HepG2 (cell line): ENCODE results near the gene TFAP2A. TPM values are rescaled to one million over a fixed set of nuclear protein-coding genes. Genes with fewer than 3 reads are reported as not detected.

ENCODE experiments used
- ATAC-seq: fragments of 200-7000 bp; cut with Tn5 transposase; 3 replicates; pipeline ENCODE4 v1.9.1; 2020; ENCODE audit warnings: mild to moderate bottlenecking, moderate library complexity
- BruUV-seq: library from RNA; stranded (reverse); fragments of 400-500 nt; replicated peaks from 2 replicates; lab custom pipeline; 2021; lab: Mats Ljungman, UMichigan
- CTCF ChIA-PET: fragments of 300-600 bp; formaldehyde crosslinking; extraction: SDS; loops from one replicate; lab custom pipeline; 2021; ENCODE audit warnings: low total read pairs, inconsistent platforms, low intra/inter-chr PET ratio; lab: Yijun Ruan, JAX
- POLR2A ChIA-PET: fragments of 350-600 bp; sonication (Branson Sonifier 250); formaldehyde crosslinking; loops from one replicate; lab custom pipeline; 2020; ENCODE audit warnings: antibody characterized with exemption, inconsistent platforms; lab: Yijun Ruan, JAX
- DNase-seq: peaks from one replicate; pipeline ENCODE4 v3.0.0-alpha.2; 2015; ENCODE audit warnings: low spot score
- FAIRE-seq: peaks from 3 replicates; lab custom pipeline; 2011; peaks lifted over from hg19 to GRCh38; lab: Jason Lieb, UNC
- H2AFZ ChIP-seq: one replicate; pipeline ENCODE4 v1.6.1; 2011; ENCODE audit warnings: low read length, inconsistent platforms
- H3K27ac ChIP-seq: fragments of 300-600 bp; 3 replicates; pipeline ENCODE4 v1.8.0; 2011; ENCODE audit warnings: mixed run types, mild to moderate bottlenecking, mixed read lengths, low read length, inconsistent platforms; ENCODE audit not compliant: insufficient read depth; ENCODE audit errors: extremely low read length
- H3K27me3 ChIP-seq, 2 experiments: fragments of 200-600 bp in 1 of 2; 2 replicates in 1 of 2; 3 replicates in 1 of 2; pipeline versions ENCODE4 v1.6.0 to v1.8.0; 2011; ENCODE audit warnings: low read length in 2 of 2, mild to moderate bottlenecking in 2 of 2, moderate library complexity in 2 of 2, inconsistent platforms in 1 of 2; ENCODE audit not compliant: insufficient read depth in 2 of 2, control insufficient read depth in 1 of 2
- H3K36me3 ChIP-seq, 2 experiments: fragments of 200-600 bp in 1 of 2; replicated peaks in 1 of 2; 2 replicates in 1 of 2; 3 replicates in 1 of 2; pipeline versions ENCODE4 v1.5.1 to v1.8.0; 2011; ENCODE audit warnings: low read length in 2 of 2, inconsistent platforms in 1 of 2; ENCODE audit not compliant: insufficient read depth in 2 of 2, control insufficient read depth in 1 of 2
- H3K4me1 ChIP-seq: 2 replicates; pipeline ENCODE4 v1.5.1; 2012; ENCODE audit warnings: low read length, inconsistent platforms; ENCODE audit not compliant: insufficient read depth
- H3K4me2 ChIP-seq: 2 replicates; pipeline ENCODE4 v1.6.0; 2011; ENCODE audit warnings: low read depth, low read length, inconsistent platforms
- H3K4me3 ChIP-seq, 3 experiments: fragments of 200-600 bp in 1 of 3; sonication (generic), shearing (Covaris generic) in 1 of 3; replicated peaks in 1 of 3; 2 replicates each; pipeline ENCODE4 v1.5.1; 2011 to 2016; ENCODE audit warnings: low read length in 3 of 3, inconsistent platforms in 2 of 3, low read depth in 2 of 3, mild to moderate bottlenecking in 2 of 3, control low read depth in 1 of 3, mixed read lengths in 1 of 3; ENCODE audit not compliant: insufficient read depth in 1 of 3
- H3K79me2 ChIP-seq: one replicate; pipeline ENCODE4 v1.6.1; 2011; ENCODE audit warnings: low read length, inconsistent platforms; ENCODE audit not compliant: insufficient read depth
- H3K9ac ChIP-seq: 2 replicates; pipeline ENCODE4 v1.6.0; 2011; ENCODE audit warnings: mild to moderate bottlenecking, low read depth, low read length, inconsistent platforms; ENCODE audit not compliant: insufficient read depth
- H3K9me3 ChIP-seq: 2 replicates; pipeline ENCODE4 v1.5.1; 2012; ENCODE audit warnings: mild to moderate bottlenecking, low read length
- H4K20me1 ChIP-seq: 2 replicates; pipeline ENCODE4 v1.6.0; 2011; ENCODE audit warnings: inconsistent platforms, mild to moderate bottlenecking, low read length, moderate library complexity; ENCODE audit not compliant: insufficient read depth
- CENPT ChIP-seq: sonication (generic); formaldehyde crosslinking; IDR thresholded peaks from 2 replicates; pipeline ENCODE4 v1.8.0; 2022; ENCODE audit warnings: low read depth, mild to moderate bottlenecking, moderate library complexity, missing genetic modification reagents
- STAG1 ChIP-seq: sonication (generic); formaldehyde crosslinking; IDR thresholded peaks from 2 replicates; pipeline ENCODE4 v1.4.0; 2020; ENCODE audit warnings: missing genetic modification reagents
- TEAD3 ChIP-seq: optimal IDR thresholded peaks from 2 replicates; pipeline ENCODE3; 2016; ENCODE audit warnings: borderline replicate concordance
- WGBS: methylation state at CpG from one replicate; pipeline ENCODE4 v1.1.6; 2017; ENCODE audit warnings: low lambda C conversion rate; 5-methylcytosine and 5-hydroxymethylcytosine counted together
- in situ Hi-C: cut with HindIII; loops from 2 replicates; pipeline ENCODE4 v1.10.0; 2017; ENCODE audit warnings: low pct_unique_long_range_greater_than_20kb; ENCODE audit not compliant: extremely low pct_ligation_motif_present
- intact Hi-C: fragments of 100-400 bp; cut with micrococcal nuclease; formaldehyde crosslinking; loops from one replicate; pipeline ENCODE4 v1.10.0; 2022; ENCODE audit not compliant: unreplicated experiment
- polyA plus RNA-seq, 8 experiments: library from polyadenylated mRNA; depleted of rRNA in 3 of 8; stranded (reverse) in 7 of 8; unstranded in 1 of 8; fragments of >200 nt; fragmentation: Illumina TruSeq in 4 of 8; extraction: Trizol in 4 of 8; gene quantifications; 2 replicates each; pipeline versions ENCODE4 v1.2.1 to v1.2.3, GENCODE V29; 2011 to 2016; ENCODE audit warnings: low read depth in 4 of 8, missing spikeins in 1 of 8, mixed read lengths in 1 of 8; ENCODE audit not compliant: insufficient read depth in 1 of 8
- total RNA-seq, 5 experiments: library from RNA; depleted of rRNA; stranded (reverse); fragments of >200 nt; fragmentation: Illumina TruSeq; extraction: Trizol; gene quantifications; 2 replicates each; pipeline ENCODE4 v1.2.3, GENCODE V29; 2016; ENCODE audit warnings: low read depth in 1 of 5
- TF ChIP-seq, protein P1 (sequence below): sonication (generic); formaldehyde crosslinking; IDR thresholded peaks from 2 replicates; pipeline ENCODE4 v1.5.0; 2020; ENCODE audit warnings: mild to moderate bottlenecking, missing genetic modification reagents, moderate library complexity
- TF ChIP-seq, protein P2 (sequence below): sonication (generic); formaldehyde crosslinking; IDR thresholded peaks from 2 replicates; pipeline ENCODE4 v1.8.0; 2022; ENCODE audit warnings: mild to moderate bottlenecking, missing genetic modification reagents, moderate library complexity
- TF ChIP-seq, protein P3 (sequence below): sonication (generic); formaldehyde crosslinking; IDR thresholded peaks from 2 replicates; pipeline ENCODE4 v1.5.1; 2020; ENCODE audit warnings: mild to moderate bottlenecking, missing genetic modification reagents, moderate library complexity

The TFAP2A gene
- total and polyA plus RNA-seq, 2 of the 13 experiments (the other 11 are each of a cell fraction or from before 2014, with no cell fraction given): not detected

DNA sequence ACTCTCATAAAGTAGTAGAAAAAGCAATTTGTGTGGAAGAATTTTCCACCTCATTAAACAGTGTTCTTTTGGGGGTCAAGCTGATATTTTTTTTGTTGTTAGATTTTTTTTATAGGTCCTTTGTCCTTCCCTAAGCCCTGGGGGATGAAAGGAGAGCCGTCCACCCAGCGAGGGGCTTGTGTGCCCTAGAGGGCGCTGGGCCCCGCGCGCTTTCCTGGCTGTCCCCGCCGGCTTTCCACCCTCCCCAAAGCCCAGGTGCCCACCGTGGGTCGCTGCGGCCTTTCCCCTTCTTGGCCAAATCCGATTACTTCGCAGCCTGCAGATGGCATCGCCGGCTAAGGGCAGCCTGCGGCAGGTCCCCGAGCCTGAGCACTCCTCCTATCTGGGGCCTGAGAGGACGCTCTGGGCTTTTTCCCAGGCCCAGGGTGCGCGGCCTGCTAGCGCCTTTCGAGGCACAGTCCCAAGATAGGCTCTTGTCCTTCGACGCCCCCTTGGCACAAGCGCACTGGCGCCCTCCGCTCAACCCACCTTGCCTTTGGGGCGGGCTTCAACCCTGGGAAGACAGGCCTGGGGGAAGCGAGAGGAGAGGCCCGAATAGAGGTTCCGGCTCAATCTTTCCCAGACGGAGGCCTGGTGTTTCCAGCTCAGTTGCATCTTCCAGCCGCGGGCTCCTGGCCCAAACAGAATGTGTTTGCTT is 33.6 kb downstream of the TFAP2A start:
- Histone ChIP-seq H3K9ac (no peak overlapping the region), H3K79me2 (no peaks in the 10 kb centered on the region), H3K4me3 (no peak overlapping the region), H3K9me3 (no peaks in the 10 kb centered on the region), H3K36me3 (no peaks in the 10 kb centered on the region), H3K27ac (no peak overlapping the region), H4K20me1 (no peaks in the 10 kb centered on the region; the same call in 1 of the 2 replicates), H2AFZ (no peak overlapping the region), H3K4me1 (peaks cover 9% of the 10 kb centered on the region; the same call in 1 of the 2 replicates), H3K27me3 (peaks cover 17 to 56% of the 10 kb centered on the region in 2 experiments), H3K4me2 (no peak overlapping the region)
- ChIA-PET CTCF (no interaction called here), POLR2A (no interaction called here)
- TF ChIP-seq, protein P1, sequence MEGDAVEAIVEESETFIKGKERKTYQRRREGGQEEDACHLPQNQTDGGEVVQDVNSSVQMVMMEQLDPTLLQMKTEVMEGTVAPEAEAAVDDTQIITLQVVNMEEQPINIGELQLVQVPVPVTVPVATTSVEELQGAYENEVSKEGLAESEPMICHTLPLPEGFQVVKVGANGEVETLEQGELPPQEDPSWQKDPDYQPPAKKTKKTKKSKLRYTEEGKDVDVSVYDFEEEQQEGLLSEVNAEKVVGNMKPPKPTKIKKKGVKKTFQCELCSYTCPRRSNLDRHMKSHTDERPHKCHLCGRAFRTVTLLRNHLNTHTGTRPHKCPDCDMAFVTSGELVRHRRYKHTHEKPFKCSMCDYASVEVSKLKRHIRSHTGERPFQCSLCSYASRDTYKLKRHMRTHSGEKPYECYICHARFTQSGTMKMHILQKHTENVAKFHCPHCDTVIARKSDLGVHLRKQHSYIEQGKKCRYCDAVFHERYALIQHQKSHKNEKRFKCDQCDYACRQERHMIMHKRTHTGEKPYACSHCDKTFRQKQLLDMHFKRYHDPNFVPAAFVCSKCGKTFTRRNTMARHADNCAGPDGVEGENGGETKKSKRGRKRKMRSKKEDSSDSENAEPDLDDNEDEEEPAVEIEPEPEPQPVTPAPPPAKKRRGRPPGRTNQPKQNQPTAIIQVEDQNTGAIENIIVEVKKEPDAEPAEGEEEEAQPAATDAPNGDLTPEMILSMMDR: peak; percentile 34; the same call in 1 of the 2 replicates
- TF ChIP-seq STAG1 (CRISPR knock-in tag) (peak; percentile 22), TEAD3 (CRISPR knock-in tag) (no peak), CENPT (CRISPR knock-in tag) (no peak)
- TF ChIP-seq, protein P2, sequence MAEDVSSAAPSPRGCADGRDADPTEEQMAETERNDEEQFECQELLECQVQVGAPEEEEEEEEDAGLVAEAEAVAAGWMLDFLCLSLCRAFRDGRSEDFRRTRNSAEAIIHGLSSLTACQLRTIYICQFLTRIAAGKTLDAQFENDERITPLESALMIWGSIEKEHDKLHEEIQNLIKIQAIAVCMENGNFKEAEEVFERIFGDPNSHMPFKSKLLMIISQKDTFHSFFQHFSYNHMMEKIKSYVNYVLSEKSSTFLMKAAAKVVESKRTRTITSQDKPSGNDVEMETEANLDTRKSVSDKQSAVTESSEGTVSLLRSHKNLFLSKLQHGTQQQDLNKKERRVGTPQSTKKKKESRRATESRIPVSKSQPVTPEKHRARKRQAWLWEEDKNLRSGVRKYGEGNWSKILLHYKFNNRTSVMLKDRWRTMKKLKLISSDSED (CRISPR knock-in tag): no peak
- TF ChIP-seq, protein P3, sequence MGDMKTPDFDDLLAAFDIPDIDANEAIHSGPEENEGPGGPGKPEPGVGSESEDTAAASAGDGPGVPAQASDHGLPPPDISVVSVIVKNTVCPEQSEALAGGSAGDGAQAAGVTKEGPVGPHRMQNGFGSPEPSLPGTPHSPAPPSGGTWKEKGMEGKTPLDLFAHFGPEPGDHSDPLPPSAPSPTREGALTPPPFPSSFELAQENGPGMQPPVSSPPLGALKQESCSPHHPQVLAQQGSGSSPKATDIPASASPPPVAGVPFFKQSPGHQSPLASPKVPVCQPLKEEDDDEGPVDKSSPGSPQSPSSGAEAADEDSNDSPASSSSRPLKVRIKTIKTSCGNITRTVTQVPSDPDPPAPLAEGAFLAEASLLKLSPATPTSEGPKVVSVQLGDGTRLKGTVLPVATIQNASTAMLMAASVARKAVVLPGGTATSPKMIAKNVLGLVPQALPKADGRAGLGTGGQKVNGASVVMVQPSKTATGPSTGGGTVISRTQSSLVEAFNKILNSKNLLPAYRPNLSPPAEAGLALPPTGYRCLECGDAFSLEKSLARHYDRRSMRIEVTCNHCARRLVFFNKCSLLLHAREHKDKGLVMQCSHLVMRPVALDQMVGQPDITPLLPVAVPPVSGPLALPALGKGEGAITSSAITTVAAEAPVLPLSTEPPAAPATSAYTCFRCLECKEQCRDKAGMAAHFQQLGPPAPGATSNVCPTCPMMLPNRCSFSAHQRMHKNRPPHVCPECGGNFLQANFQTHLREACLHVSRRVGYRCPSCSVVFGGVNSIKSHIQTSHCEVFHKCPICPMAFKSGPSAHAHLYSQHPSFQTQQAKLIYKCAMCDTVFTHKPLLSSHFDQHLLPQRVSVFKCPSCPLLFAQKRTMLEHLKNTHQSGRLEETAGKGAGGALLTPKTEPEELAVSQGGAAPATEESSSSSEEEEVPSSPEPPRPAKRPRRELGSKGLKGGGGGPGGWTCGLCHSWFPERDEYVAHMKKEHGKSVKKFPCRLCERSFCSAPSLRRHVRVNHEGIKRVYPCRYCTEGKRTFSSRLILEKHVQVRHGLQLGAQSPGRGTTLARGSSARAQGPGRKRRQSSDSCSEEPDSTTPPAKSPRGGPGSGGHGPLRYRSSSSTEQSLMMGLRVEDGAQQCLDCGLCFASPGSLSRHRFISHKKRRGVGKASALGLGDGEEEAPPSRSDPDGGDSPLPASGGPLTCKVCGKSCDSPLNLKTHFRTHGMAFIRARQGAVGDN (CRISPR knock-in tag): peak; percentile 8; the same call in 1 of the 2 replicates
- no TSS peak for BruUV-seq
- FAIRE-seq (no peak), DNase-seq (no peak), ATAC-seq (peak; percentile 78)
- in situ Hi-C loops: no loop called here
- WGBS: 43% methylated on average over 24 of the region's 34 CpGs
- intact Hi-C loops: no loop called here
